ENCODE data around the gene EIF3F.

EIF3F gene

GRCh38 chr11:8035200-8035855 lies 48.2 kb downstream of the EIF3F start:
- H3K36me3 ChIP-seq (ENCODE audit: control insufficient read depth, insufficient read depth, low read length), result no peaks in the 10 kb centered on the region
- H3K9me3 ChIP-seq (ENCODE audit: control insufficient read depth, low read length), result no peaks in the 10 kb centered on the region
- TF ChIP-seq, protein P1, sequence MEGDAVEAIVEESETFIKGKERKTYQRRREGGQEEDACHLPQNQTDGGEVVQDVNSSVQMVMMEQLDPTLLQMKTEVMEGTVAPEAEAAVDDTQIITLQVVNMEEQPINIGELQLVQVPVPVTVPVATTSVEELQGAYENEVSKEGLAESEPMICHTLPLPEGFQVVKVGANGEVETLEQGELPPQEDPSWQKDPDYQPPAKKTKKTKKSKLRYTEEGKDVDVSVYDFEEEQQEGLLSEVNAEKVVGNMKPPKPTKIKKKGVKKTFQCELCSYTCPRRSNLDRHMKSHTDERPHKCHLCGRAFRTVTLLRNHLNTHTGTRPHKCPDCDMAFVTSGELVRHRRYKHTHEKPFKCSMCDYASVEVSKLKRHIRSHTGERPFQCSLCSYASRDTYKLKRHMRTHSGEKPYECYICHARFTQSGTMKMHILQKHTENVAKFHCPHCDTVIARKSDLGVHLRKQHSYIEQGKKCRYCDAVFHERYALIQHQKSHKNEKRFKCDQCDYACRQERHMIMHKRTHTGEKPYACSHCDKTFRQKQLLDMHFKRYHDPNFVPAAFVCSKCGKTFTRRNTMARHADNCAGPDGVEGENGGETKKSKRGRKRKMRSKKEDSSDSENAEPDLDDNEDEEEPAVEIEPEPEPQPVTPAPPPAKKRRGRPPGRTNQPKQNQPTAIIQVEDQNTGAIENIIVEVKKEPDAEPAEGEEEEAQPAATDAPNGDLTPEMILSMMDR (IDR thresholded peaks at IDR 0.05), result peak; percentile 8
- H3K27ac ChIP-seq, result peak overlapping the region; percentile 96
- peaks cover 2% of the 10 kb centered on the region for H3K79me2 ChIP-seq
- peak overlapping the region; percentile 75 for H2AFZ ChIP-seq
- no peaks in the 10 kb centered on the region for H3K27me3 ChIP-seq (ENCODE audit: control insufficient read depth, insufficient read depth, low read length)
- no peak overlapping the region for H3K4me2 ChIP-seq (ENCODE audit: low read length)
- peaks cover 30% of the 10 kb centered on the region for H3K4me1 ChIP-seq
- H3K9ac ChIP-seq, result no peak overlapping the region
- H3K4me3 ChIP-seq (ENCODE audit: low read depth, low read length), result no peak overlapping the region

DNA sequence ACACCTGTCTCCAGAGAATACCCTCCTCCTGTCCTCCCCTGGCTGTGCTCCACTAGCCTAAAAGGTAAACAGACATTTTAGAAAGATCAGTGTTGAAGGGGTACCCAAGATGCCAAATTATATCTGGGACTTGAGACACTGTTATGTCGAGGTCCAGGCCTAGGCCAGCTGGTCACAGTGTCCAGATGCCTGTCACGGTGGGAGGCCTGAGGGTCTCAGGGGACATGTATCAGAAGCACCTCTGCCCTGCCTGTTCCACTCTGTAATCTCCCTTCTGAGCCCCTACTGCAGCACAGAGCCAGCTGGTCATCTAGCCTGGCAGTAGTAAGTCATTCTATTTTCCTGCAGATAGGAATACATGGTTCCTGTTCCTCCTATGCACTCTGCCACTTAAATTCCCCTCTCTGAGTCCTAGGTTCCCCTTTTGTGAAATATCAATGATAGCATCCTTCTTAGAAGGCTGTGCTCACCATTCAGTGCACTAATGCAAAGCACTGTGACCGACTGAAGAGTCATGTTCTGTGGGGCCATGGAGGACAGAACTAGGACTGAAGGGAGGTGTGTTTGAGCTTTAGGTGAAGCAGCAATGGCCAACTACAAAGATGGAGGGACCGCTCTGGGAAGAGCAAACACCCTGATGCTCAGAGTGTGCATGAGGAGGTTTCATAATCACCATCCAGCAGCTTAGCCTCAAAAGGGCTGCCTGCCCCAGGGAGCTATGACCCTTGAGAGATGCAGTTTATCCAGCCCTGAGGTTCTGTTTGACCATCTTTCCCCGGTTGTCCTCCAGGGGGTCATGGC lies 49.1 kb downstream of the EIF3F start:
- Histone ChIP-seq H3K4me2 (ENCODE audit: low read length) (no peak overlapping the region), H3K27ac (peak overlapping the region; percentile 96), H3K4me3 (ENCODE audit: low read depth, low read length) (no peak overlapping the region), H3K9ac (no peak overlapping the region), H3K9me3 (ENCODE audit: control insufficient read depth, low read length) (no peaks in the 10 kb centered on the region), H2AFZ (peak overlapping the region; percentile 75), H3K27me3 (ENCODE audit: control insufficient read depth, insufficient read depth, low read length) (no peaks in the 10 kb centered on the region), H3K79me2 (peaks cover 2% of the 10 kb centered on the region), H3K36me3 (ENCODE audit: control insufficient read depth, insufficient read depth, low read length) (no peaks in the 10 kb centered on the region), H3K4me1 (peaks cover 30% of the 10 kb centered on the region)
- TF ChIP-seq, protein P1 (IDR thresholded peaks at IDR 0.05), result no peak

- H3K36me3 ChIP-seq (ENCODE audit: control insufficient read depth, insufficient read depth, low read length), result no peaks in the 10 kb centered on the region
- no peaks in the 10 kb centered on the region for H3K27me3 ChIP-seq (ENCODE audit: control insufficient read depth, insufficient read depth, low read length)
- H3K9me3 ChIP-seq (ENCODE audit: control insufficient read depth, low read length), result no peaks in the 10 kb centered on the region
- H3K27ac ChIP-seq, result peak overlapping the region; percentile 96
- H3K9ac ChIP-seq, result no peak overlapping the region
- H3K4me3 ChIP-seq (ENCODE audit: low read depth, low read length), result no peak overlapping the region
- H2AFZ ChIP-seq, result no peak overlapping the region
- H3K4me1 ChIP-seq, result peaks cover 30% of the 10 kb centered on the region
- no peak overlapping the region for H3K4me2 ChIP-seq (ENCODE audit: low read length)
- TF ChIP-seq, protein P1 (IDR thresholded peaks at IDR 0.05), result no peak
- peaks cover 2% of the 10 kb centered on the region for H3K79me2 ChIP-seq
Observed at GRCh38 chr11:8036986-8037385, 49.8 kb downstream of the EIF3F start.

DNA sequence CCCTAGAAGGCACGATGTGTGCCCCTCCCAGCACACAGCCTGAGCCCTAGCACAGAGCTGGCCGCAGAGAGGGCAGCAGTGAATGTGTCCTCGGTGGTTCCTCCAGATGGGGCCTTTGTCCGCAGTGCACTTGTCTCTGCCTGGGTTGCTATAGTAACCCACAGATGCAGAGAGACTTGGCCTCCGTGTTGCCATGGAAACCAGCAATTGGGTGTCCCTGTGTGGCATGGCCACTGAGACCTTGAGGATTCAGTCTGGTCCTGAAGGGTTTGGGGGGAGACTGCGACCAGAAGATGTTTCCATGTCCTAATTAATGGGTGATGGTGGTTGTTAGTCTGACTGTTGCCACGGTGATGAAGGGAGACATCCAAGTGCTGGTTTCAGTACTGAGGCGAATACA lies 51.3 kb downstream of the EIF3F start:
- no peak overlapping the region for H3K4me3 ChIP-seq (ENCODE audit: low read depth, low read length)
- H3K9ac ChIP-seq, result no peak overlapping the region
- H3K4me1 ChIP-seq, result peaks cover 29% of the 10 kb centered on the region
- H2AFZ ChIP-seq, result no peak overlapping the region
- H3K79me2 ChIP-seq, result peaks cover 2% of the 10 kb centered on the region
- H3K36me3 ChIP-seq (ENCODE audit: control insufficient read depth, insufficient read depth, low read length), result no peaks in the 10 kb centered on the region
- H3K27ac ChIP-seq, result no peak overlapping the region
- TF ChIP-seq, protein P1 (IDR thresholded peaks at IDR 0.05), result no peak
- H3K4me2 ChIP-seq (ENCODE audit: low read length), result no peak overlapping the region
- no peaks in the 10 kb centered on the region for H3K9me3 ChIP-seq (ENCODE audit: control insufficient read depth, low read length)
- no peaks in the 10 kb centered on the region for H3K27me3 ChIP-seq (ENCODE audit: control insufficient read depth, insufficient read depth, low read length)
